Nephron progenitor cell (in vitro differentiated cells): ENCODE results near the gene UCKL1.
"Not testable (repeated sequence)": the region's sequence is repeated elsewhere in the genome, so short reads cannot be mapped to it uniquely, and the experiment has no call there.

ENCODE experiments used
- DNase-seq: peaks from one replicate; pipeline ENCODE4 v3.0.0; 2021
- H3K27ac Mint-ChIP-seq: 2 replicates; pipeline ENCODE4 v1.8.0; 2021; ENCODE audit warnings: mild to moderate bottlenecking, moderate library complexity, mixed read lengths
- H3K27me3 Mint-ChIP-seq: 2 replicates; pipeline ENCODE4 v1.8.0; 2021; ENCODE audit warnings: mild to moderate bottlenecking, low read depth, mixed read lengths; ENCODE audit not compliant: poor library complexity
- H3K36me3 Mint-ChIP-seq: 2 replicates; pipeline ENCODE4 v1.8.0; 2021; ENCODE audit warnings: low read depth, mixed read lengths
- H3K4me1 Mint-ChIP-seq: 2 replicates; pipeline ENCODE4 v1.8.0; 2021; ENCODE audit warnings: mixed read lengths
- H3K4me3 Mint-ChIP-seq: 2 replicates; pipeline ENCODE4 v1.8.0; 2021; ENCODE audit warnings: mild to moderate bottlenecking, moderate library complexity, mixed read lengths
- H3K9me3 Mint-ChIP-seq: 2 replicates; pipeline ENCODE4 v1.8.0; 2021; ENCODE audit warnings: mild to moderate bottlenecking, moderate library complexity, mixed read lengths
- CTCF ChIP-seq: fragments of 200-600 bp; sonication (generic); IDR thresholded peaks from 2 replicates; pipeline ENCODE4 v1.5.0; 2021; ENCODE audit warnings: antibody characterized with exemption

The UCKL1 gene

GRCh38 chr20:63978319-63979228 is 22.4 kb upstream of the UCKL1 start:
- peak overlapping the region; percentile 75 for H3K4me3 Mint-ChIP-seq
- peak; percentile 73 for DNase-seq
- H3K9me3 Mint-ChIP-seq = no peaks in the 10 kb centered on the region
- peaks cover 18% of the 10 kb centered on the region for H3K36me3 Mint-ChIP-seq
- peaks cover 47% of the 10 kb centered on the region for H3K27me3 Mint-ChIP-seq
- H3K4me1 Mint-ChIP-seq = peaks cover 49% of the 10 kb centered on the region
- TF ChIP-seq CTCF = no peak
- H3K27ac Mint-ChIP-seq = no peak overlapping the region

GRCh38 chr20:63977739-63978276 is 21.6 kb upstream of the UCKL1 start:
- H3K36me3 Mint-ChIP-seq = peaks cover 11% of the 10 kb centered on the region
- H3K4me3 Mint-ChIP-seq = peak overlapping the region; percentile 75
- H3K9me3 Mint-ChIP-seq = no peaks in the 10 kb centered on the region
- no peak for DNase-seq
- peaks cover 53% of the 10 kb centered on the region for H3K27me3 Mint-ChIP-seq
- TF ChIP-seq CTCF = no peak
- H3K4me1 Mint-ChIP-seq = peaks cover 51% of the 10 kb centered on the region
- H3K27ac Mint-ChIP-seq = no peak overlapping the region

- peaks cover 51% of the 10 kb centered on the region for H3K4me1 Mint-ChIP-seq
- no peaks in the 10 kb centered on the region for H3K9me3 Mint-ChIP-seq
- peak overlapping the region; percentile 66 for H3K4me3 Mint-ChIP-seq
- DNase-seq = no peak
- H3K27ac Mint-ChIP-seq = no peak overlapping the region
- no peak for TF ChIP-seq CTCF
- peaks cover 60% of the 10 kb centered on the region for H3K27me3 Mint-ChIP-seq
- peaks cover 5% of the 10 kb centered on the region for H3K36me3 Mint-ChIP-seq
Observed at GRCh38 chr20:63976980-63977738, 20.9 kb upstream of the UCKL1 start.

DNA sequence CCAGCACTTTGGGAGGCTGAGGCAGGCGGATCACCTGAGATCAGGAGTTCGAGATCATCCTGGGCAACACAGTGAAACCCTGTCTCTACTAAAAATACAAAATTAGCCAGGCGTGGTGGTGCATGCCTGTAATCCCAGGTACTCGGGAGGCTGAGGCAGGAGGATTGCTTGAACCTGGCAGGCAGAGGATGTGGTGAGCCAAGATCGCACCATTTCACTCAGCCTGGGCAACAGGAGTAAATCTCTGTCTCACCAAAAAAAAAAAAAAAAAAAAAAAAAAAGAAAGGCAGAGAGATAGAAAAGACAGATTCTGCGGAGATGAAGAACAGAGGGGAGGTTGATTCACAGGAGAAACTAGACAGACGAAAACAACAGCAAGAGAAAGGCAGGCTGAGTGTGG is 20.3 kb upstream of the UCKL1 start:
- not testable (repeated sequence) for H3K9me3 Mint-ChIP-seq, DNase-seq, H3K36me3 Mint-ChIP-seq, H3K4me3 Mint-ChIP-seq, H3K27ac Mint-ChIP-seq
- Mint-ChIP-seq H3K4me1 (peaks cover 46% of the 10 kb centered on the region), H3K27me3 (peaks cover 64% of the 10 kb centered on the region)

DNA sequence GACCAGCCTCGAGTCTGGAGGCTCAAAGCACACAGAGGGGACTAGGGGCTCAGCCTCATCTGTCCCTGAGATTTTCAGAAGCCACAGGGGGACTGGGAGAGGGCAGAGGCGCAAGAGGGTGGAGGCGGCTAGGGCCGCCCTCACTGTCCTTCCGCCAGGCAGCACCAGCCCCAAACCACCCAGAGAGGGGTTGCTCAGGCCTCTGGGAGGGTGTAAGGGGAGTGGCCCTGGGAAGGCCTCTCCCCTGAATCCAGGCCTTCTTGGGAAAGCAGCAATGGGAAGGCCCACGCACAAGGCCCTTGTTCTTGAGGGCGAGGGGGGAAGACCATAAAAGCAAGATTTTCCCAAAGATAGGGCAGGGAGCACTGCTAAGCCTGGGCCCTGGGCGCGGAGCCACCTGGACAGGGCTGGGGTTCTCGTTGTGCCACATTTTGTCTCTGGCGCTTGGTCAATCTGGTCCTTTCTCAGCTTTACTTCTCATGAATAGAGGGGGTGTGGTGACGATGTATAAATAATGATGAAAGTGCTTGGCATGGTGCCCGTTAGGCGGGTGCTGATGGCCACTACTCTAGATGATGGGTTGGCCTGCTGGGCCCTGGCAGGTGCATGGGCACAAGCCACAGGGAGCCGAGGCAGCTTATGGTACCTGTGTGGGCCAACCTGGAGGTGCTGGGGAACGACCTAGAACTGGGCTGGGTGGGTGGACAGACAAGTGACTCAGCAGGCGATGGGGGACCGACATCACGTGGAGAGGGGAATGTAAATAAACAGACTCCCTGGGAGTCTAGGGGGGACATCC is 18.4 kb upstream of the UCKL1 start:
- no peak for TF ChIP-seq CTCF
- no peak overlapping the region for H3K4me3 Mint-ChIP-seq
- no peak for DNase-seq

More for the DNA sequence above, 18.4 kb upstream of the UCKL1 start:
- Mint-ChIP-seq H3K4me1 (peaks cover 27% of the 10 kb centered on the region), H3K36me3 (no peaks in the 10 kb centered on the region), H3K9me3 (no peaks in the 10 kb centered on the region), H3K27me3 (peaks cover 66% of the 10 kb centered on the region), H3K27ac (no peak overlapping the region)
